ENCODE measurements around the gene CPLX1. TPM values are rescaled to one million over a fixed set of nuclear protein-coding genes. Genes with fewer than 3 reads are reported as not detected.

Gene CPLX1
- total RNA-seq, 1 experiment from 2014 or later, result 3.5 TPM

DNA sequence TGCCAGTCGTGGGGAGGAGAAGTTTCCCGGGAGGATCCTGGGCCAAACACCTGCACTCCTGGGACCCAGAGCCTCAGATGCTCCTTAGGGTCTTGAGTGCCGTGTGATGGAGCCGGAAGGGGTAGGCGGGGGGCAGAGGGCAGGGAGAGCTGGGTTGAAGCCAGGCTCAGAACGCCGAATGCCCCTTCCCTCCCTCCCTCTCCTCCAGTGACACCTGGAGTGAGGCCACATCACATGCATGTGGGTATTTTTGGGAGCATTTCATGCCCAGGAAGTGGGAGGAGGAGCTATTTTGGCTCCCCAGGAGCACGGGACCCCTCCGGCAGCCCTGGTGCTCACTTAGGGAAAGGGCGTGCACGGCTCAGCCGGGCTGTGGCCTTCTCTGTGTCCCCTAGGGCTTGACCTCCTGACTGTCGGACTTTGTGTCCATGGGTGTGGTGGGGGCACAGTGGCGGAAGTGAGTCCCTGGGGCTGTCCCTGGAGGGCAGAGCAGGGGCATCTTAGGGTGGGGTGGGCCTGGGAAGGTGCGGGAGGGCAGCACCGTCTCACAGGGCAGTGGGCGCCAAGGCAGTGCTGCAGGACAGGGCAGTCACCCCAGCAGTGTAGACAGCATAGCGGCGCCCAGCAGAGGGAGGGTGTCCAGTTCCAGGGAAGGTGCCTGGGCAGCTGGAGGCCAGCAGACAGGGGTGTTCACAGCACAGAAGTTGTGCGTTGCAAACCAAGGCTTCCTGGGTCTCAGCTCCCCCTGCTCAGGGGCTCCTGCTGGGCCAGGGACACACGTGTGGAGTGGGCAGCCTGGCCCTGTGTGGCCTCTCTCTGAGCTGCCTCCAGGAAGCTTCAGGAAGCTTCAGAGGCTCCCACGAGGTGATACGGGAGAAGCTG, 4.9 kb upstream of the CPLX1 start (continued):
- TF ChIP-seq, protein P1, sequence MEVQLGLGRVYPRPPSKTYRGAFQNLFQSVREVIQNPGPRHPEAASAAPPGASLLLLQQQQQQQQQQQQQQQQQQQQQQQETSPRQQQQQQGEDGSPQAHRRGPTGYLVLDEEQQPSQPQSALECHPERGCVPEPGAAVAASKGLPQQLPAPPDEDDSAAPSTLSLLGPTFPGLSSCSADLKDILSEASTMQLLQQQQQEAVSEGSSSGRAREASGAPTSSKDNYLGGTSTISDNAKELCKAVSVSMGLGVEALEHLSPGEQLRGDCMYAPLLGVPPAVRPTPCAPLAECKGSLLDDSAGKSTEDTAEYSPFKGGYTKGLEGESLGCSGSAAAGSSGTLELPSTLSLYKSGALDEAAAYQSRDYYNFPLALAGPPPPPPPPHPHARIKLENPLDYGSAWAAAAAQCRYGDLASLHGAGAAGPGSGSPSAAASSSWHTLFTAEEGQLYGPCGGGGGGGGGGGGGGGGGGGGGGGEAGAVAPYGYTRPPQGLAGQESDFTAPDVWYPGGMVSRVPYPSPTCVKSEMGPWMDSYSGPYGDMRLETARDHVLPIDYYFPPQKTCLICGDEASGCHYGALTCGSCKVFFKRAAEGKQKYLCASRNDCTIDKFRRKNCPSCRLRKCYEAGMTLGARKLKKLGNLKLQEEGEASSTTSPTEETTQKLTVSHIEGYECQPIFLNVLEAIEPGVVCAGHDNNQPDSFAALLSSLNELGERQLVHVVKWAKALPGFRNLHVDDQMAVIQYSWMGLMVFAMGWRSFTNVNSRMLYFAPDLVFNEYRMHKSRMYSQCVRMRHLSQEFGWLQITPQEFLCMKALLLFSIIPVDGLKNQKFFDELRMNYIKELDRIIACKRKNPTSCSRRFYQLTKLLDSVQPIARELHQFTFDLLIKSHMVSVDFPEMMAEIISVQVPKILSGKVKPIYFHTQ (CRISPR knock-in tag; IDR thresholded peaks at IDR 0.05), result no peak
- TF ChIP-seq, protein P2, sequence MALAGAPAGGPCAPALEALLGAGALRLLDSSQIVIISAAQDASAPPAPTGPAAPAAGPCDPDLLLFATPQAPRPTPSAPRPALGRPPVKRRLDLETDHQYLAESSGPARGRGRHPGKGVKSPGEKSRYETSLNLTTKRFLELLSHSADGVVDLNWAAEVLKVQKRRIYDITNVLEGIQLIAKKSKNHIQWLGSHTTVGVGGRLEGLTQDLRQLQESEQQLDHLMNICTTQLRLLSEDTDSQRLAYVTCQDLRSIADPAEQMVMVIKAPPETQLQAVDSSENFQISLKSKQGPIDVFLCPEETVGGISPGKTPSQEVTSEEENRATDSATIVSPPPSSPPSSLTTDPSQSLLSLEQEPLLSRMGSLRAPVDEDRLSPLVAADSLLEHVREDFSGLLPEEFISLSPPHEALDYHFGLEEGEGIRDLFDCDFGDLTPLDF (CRISPR knock-in tag; IDR thresholded peaks at IDR 0.05), result no peak
- TF ChIP-seq ZNF512 (CRISPR knock-in tag; IDR thresholded peaks at IDR 0.05; ENCODE audit: borderline replicate concordance) (no peak), AFF4 (CRISPR knock-in tag; IDR thresholded peaks at IDR 0.05; ENCODE audit: borderline replicate concordance) (no peak), STAT6 (CRISPR knock-in tag; conservative IDR thresholded peaks at IDR 0.05; ENCODE audit: low read depth) (no peak)
- TF ChIP-seq, protein P3, sequence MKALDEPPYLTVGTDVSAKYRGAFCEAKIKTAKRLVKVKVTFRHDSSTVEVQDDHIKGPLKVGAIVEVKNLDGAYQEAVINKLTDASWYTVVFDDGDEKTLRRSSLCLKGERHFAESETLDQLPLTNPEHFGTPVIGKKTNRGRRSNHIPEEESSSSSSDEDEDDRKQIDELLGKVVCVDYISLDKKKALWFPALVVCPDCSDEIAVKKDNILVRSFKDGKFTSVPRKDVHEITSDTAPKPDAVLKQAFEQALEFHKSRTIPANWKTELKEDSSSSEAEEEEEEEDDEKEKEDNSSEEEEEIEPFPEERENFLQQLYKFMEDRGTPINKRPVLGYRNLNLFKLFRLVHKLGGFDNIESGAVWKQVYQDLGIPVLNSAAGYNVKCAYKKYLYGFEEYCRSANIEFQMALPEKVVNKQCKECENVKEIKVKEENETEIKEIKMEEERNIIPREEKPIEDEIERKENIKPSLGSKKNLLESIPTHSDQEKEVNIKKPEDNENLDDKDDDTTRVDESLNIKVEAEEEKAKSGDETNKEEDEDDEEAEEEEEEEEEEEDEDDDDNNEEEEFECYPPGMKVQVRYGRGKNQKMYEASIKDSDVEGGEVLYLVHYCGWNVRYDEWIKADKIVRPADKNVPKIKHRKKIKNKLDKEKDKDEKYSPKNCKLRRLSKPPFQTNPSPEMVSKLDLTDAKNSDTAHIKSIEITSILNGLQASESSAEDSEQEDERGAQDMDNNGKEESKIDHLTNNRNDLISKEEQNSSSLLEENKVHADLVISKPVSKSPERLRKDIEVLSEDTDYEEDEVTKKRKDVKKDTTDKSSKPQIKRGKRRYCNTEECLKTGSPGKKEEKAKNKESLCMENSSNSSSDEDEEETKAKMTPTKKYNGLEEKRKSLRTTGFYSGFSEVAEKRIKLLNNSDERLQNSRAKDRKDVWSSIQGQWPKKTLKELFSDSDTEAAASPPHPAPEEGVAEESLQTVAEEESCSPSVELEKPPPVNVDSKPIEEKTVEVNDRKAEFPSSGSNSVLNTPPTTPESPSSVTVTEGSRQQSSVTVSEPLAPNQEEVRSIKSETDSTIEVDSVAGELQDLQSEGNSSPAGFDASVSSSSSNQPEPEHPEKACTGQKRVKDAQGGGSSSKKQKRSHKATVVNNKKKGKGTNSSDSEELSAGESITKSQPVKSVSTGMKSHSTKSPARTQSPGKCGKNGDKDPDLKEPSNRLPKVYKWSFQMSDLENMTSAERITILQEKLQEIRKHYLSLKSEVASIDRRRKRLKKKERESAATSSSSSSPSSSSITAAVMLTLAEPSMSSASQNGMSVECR (CRISPR knock-in tag; IDR thresholded peaks at IDR 0.05; ENCODE audit: borderline replicate concordance), result no peak
